Ramos (cell line): Measurements from ENCODE around the gene CEP83.
"Not testable (repeated sequence)": the region's sequence is repeated elsewhere in the genome, so short reads cannot be mapped to it uniquely, and the experiment has no call there.

Experiments
- in situ Hi-C: fragments of 300-500 bp; cut with MboI; formaldehyde crosslinking; loops from one replicate; pipeline ENCODE4 v1.14.3; 2022; ENCODE audit warnings: low sequenced_read_pairs; ENCODE audit not compliant: unreplicated experiment

CEP83 gene

DNA sequence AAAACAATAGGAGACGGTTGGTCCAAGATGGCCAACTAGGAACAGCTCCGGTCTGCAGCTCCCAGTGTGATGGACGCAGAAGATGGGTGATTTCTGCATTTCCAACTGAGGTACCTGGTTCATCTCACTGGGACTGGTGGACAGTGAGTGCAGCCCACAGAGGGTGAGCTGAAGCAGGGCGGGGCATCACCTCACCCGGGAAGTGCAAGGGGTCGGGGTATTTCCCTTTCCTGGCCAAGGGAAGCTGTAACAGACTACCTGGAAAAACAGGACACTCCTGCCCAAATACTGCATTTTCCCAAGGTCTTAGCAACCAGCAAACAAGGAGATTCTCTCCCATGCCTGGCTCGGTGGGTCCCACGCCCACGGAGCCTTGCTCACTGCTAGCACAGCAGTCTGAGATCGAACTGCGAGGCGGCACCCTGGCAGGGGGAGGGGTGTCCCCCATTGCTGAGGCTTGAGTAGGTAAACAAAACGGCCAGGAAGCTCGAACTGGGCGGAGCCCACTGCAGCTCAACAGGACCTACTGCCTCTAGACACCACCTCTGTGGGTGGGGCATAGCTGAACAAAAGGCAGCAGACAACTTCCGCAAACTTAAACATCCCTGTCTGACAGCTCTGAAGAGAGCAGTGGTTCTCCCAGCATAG is 70.1 kb downstream of the CEP83 start:
- in situ Hi-C loops = not testable (repeated sequence)

DNA sequence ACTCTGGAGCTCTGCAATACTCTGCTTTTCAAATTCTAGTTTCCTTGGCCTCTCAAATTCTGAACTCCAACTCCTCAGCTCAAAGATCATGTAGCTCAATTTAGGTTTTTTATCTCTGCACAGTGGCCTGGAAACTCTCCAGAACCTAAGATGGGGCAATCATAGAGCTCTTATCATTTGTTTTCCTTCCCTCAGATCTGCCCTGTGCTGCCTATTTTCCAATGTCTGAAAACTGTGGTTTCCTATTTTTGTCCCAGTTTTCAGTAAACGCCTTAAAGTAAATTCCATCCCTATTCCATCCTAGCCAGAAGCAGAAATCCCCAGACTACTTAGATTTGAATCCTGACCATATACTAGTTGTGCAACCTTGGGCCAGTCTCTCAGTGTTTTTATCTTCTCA is 73.2 kb downstream of the CEP83 start:
- in situ Hi-C loops = no loop called here

DNA sequence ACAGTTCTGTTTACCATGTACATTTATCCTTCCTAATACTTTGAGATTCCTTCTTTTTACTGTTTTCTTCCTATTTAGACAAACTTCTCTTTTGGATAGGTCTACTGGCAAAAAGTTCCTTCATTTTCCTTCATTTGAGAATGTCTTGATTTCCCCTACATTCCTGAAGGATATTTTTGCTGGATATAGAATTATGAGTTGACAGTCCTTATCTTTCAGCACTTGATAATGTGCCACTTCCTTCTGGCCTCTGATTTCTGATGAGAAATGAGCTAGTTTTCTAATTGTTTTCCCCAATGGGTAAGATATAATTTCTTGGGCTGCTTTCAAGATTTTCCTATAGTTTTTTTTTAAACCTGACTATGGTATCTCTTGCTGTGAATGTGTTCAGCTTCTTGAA is 75.6 kb downstream of the CEP83 start:
- in situ Hi-C loops = no loop called here

DNA sequence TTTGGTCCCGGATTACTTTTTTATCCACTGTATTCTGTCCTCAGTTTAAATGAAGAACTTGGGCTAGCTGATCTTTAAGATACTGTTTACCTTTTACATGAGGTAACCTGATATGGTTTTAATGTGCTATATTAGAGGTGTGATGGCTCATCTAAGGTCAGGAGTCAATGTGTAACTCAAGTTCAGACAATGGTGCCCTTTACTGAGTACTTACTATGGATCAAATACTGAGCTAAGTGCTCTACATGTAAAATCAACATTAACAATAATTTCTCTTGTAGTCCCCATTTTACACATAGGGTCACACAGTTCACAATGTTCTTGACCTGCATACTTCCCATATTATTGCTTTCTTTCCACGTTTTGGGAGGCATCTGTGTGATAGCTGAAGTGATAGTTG is 79.2 kb downstream of the CEP83 start:
- in situ Hi-C loops = no loop called here

DNA sequence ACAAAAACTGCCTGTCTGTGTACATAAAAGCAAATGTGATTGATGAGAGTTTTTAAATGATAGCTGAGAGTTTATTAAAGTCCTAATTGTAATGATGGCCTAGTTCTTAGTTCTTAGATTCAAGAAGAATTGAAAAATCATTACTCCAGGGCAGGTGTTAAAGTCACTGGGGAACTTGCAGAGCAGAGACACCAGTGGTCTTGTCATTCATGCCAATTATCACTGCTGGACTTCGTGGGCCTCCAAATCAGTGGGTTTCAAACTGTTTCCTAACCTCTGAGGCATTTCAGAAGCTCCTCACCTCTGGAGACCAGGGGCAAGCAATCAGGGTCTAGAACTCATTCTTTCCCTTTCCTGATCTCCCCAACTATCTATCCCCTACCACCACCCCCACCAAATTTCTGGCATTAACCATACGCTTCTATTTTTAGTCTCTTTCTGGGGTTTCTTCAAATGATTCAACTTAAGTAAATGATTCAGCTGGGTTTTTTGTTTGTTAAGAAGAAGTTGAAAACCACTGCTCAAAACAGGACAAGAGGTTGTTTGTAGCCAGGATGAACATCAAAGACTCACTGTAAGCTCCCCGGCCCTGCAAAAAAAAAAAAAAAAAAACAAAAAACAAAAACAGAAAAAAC is 80.1 kb downstream of the CEP83 start:
- in situ Hi-C loops = no loop called here

DNA sequence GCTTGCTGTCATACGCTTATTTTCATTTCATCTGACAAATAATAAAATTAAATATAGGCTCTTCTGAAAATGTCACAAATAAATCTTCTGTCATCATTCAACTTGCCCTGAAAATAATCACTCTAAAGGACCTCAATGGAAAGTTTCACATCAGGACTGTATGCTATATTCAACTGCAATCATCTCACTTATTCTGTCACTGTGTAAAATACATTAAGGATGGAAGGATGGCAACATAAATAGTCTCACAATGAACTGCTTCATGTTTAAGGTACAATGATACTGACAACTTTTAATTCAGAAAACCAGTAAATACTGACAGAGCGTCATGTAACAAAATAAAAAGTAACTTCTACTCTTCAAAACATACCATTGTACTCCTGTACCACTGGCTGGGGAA is 82.1 kb downstream of the CEP83 start:
- in situ Hi-C loops = no loop called here

DNA sequence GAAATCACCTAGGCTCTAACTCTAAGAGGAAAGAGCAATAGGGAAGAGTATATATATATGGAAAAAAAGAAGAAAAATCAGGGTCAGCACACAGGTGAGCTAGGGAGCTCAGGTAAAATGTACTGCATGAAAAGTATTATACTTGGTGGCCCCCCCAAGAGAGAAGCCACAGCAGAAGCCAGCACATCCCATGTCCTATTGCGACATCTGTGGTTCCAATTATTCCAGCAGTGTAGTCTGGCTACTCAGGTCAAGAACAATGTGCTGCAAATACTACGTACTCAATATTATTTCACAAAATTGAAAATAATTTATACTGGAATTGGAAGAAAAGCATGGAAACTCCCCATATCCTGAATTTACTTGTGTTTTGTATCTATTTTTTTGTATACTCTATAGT is 85.5 kb downstream of the CEP83 start:
- in situ Hi-C loops = no loop called here

DNA sequence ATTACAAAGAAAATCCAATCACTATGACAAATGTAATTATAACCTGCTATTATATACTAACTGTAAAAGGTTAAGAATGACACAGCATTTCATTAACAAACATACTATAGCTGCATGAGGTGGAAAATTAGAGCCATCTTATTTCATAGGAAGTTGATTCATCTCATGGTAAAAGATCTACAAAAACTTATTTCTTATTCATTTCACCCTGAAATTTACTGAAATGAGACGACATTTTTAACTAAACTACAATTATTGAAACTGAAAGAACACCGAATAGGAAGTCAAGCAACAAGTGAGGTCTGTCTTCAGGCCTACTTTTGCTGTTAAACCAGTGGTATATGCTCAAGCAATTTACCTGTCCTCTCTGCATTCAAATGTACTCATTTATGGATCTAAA is 87.2 kb downstream of the CEP83 start:
- in situ Hi-C loops = no loop called here

DNA sequence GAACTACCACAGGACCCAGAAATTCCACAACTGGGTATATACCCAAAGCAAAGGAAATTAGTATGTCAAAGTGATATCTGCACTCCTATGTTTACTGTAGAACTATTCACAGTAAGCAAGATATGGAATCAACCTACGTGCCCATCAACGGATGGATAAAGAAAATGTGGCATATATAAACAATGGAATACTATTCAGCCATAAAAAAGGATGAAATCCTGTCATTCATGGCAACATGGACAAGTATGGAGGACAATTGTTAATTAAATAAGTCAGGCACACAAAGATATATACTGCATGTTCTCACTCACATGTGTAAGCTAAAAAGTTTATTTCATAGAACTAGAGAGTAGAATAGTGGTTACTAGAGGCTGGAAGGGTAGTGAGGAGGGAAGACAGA is 97.0 kb downstream of the CEP83 start:
- in situ Hi-C loops = no loop called here

DNA sequence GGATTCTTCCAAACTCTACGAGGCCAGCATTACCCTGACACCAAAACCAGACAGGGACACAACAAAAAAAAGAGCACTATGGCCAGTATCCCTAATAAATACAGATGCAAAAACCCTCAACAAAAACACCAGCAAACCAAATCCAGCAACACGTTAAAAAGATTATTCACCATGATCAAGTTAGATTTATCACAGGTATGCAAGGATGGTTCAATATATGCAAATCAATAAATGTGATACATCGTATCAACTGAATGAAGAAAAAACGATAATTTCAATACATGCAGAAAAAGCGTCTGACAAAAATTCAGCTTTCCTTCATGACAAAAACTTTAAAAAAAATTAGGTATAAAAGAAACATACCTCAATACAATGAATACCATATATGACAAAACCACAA is 99.9 kb downstream of the CEP83 start:
- in situ Hi-C loops = no loop called here

DNA sequence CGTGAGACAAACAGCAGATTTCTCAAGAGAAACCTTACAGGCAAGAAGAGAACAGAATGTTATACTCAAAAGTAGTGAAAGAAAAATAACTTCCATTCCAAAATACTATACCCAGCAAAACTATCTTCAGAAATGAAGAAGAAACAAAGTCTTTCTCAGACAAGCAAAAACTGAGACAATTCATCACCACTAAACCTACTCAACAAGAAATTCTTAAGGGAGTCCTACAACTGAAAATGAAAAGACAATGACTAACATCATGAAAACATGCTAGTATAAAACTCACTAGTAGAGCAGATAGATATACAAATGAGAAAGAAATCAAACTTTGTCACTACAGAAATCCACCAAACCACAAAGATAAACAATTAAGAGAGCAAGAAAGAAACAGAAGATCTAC is 106.5 kb downstream of the CEP83 start:
- in situ Hi-C loops = no loop called here

DNA sequence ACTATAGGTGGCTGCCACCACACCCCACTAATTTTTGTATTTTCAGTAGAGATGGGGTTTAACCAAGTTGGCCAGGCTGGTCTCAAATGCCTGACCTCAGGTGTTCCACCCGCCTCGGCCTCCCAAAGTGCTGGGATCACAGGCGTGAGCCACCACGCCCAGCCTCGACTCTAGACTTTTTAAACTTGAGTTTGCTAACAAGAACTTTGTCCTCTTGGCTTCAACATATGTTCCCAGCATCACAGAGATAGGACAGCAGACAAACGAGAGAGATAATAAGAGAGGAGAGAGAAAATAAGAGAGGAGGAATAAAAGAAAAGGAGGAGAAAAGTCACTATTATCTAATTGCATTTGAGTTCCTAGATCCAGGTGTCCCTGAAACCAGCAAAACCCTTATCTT is 119.1 kb downstream of the CEP83 start:
- in situ Hi-C loops = no loop called here

DNA sequence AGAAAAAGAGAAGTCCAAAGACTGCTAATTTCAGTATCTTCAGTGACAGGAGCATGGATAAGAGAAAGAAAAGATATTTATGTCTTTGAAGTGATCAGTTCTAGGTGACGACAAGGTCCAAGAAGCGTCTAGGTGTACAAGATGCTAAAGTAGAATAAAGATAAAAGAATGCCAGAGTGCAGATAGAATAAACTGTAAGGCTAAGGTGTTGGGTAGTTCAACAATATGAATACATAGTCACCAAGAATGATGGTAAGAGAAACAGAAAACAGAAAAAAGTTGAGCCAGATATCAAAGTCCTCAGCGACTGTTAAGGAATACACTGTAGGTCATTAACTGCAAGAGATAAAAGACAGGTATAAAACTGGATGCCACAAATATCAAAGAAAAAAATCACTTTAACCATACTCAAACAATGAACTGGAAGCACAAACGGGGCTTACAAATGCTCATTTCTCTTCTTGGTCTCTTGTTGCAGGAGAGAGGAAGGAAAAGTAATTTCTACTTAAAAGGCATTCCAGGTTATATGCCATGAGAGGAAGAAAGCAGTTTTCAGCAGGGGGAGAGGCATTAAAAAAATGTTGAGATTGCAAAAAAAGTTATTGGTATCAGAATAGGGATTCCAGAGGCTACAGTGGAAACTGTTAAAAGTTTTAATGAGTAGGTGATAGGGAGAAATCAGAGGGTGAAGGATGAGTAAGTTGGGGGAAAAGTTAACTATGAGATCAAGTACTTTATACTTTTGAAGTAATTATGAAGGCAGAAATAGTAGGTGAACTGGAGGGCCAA is 121.5 kb downstream of the CEP83 start:
- in situ Hi-C loops = no loop called here

DNA sequence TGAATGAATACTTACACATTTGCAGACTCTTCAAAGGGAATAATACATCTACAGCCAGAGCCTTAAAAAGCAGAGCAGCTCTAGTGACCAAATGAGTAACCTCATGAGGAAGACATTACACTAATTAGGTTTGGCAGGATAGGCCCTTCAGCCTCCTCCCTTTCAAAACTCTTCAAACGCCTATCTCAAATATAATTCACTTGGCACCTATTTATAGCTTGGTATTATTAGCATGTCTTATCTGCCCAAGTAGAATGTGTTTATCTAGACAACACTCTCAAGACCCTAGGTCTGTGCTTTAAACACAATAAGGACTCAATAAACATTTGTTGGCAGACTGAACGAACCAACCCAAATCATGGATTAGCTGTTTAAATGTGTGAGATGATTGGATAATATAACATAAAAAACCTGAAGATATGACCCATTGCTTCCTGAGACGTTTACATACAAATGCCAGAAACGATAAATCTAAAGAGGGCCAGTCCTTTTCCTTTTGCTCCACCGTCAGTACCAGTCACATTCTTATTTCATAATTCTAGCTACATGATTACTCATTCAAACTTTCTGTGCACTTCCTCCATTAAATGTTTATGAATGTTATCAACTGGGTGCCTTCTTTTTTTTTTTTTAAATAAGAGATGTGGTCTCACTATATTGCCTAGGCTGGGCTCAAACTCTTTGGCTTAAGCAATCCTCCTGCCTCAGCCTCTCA is 123.3 kb downstream of the CEP83 start:
- in situ Hi-C loops = no loop called here

DNA sequence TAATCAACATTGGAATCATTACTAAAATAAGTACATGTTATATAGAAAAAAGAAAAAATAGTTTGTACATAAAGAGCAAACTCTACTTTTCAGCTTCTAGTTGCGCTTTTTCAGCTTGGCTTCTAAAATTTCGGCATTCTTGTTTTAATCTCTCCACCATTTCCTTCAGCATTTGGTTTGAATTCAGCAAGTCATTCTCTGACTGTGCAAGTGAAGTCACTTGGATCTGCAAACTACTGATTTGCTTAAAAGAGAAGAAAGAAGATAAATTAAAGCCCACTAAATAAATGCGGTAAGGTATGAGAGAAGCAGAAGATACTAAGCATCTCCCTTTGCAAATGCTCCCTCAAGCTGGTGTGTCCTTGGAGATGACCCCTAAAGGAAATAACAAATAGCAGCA is 126.3 kb downstream of the CEP83 start:
- in situ Hi-C loops = no loop called here

DNA sequence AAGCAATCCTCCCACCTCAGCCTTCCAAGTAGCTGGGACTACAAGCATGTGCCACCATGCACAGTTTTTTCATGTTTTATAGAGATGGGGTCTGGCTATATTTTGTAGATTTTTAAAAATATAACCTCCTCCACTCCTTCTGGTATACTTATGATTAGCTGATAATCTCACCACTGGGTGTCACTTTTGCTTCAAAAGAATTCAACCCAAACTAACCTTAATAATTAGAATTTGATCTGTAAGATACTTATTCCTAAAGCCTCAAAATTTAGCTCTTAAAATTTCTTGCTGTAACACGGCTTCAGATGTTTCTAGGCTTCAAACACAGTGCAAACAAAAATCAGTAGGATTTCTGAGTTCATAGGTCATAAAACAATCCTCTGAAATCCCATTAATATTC is 130.3 kb downstream of the CEP83 start:
- in situ Hi-C loops = no loop called here

DNA sequence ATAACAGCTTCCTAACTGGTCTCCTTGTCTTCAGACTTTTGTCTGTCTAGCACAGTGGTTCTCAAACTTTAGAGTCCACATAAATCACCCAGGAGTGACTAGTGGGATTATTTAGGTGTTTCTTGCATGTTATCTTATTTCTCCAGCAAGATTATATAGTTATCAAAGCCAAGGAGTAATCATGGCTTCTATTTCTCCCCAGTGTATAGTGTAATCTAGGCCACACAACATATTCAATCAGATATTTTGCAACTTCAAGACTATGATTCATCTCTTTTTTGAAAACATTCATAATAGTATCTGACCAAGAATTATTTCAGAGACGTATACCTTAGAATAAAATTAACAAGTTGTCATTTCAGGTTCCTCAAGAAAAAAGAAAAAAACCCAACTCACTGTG is 131.9 kb downstream of the CEP83 start:
- in situ Hi-C loops = no loop called here

DNA sequence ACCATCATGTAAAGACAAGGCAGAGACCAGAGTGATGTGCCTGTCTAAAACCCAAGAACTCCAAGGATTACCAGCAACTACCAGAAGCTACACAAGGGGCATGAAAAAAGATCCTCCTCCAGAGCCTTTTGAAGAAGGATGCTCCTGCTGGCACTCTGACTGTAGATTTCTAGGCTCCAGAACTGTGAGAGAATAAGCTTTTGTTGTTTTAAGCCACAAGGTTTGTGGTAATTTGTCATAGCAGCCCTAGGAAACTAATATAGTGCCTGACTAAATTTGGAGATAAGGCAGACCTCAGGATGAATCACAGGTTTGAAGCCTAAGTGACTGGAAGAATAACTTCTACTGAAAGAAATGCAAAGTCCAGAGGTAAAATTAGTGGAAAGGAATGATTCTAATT is 132.9 kb downstream of the CEP83 start:
- in situ Hi-C loops = no loop called here

DNA sequence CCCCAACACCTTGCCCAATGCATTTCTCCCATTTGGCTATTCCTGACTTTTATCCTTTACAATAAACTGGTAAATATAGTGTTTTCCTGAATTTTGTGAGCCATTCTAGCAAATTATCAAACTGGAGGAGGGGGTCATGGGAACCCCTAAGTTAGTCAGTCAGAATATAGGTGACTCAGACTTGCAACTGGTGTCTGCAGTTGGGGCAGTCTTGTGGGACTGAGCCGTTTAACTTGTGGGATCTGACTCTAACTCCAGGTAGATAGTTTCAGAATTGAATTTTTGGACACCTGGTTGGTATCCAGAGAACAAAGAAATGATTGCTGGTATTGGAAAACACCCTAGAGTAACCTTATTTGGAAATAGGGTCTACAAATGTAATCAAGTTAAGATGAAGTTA is 133.4 kb downstream of the CEP83 start:
- in situ Hi-C loops = no loop called here

DNA sequence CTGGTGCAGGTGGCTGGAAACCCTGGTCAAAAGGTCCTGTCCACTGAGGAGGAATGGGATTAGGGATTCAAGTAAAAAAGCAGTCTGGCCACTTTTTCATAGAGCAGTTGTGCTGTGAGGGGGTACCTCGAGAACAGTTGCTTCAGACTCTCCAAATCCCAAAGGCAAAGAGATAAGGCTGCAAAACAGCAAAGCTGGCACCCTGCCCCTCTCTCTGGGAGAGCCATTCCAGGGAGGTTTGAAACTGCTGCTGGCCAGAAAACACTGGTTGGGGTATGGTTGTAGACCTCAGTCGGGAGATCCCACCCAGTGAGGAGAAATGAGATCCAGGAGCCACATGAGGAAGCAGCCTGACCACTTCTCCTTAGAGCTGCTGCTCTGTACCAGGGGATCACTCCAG is 137.3 kb downstream of the CEP83 start:
- in situ Hi-C loops = no loop called here

DNA sequence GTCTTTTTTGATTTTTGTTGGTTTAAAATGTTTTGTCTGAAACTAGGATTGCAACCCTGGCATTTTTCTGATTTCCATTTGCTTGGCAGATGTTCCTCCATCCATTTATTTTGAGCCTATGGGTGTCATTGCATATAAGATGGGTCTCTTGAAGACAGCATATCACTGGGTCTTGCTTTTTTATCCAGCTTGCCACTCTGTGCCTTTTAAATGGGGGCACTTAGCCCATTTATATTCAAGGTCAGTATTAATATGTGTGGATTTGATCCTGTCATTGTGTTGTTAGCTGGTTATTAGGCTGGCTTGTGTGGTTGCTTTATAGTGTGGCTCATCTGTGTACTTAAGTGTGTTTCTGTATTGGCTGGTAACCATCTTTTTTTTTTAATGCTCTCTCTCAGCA is 139.6 kb downstream of the CEP83 start:
- in situ Hi-C loops = no loop called here
